ENCODE data around the gene SHC2.
"Not testable (repeated sequence)": the region's sequence is repeated elsewhere in the genome, so short reads cannot be mapped to it uniquely, and the experiment has no call there.

The SHC2 gene

GRCh38 chr19:422213-422916, 38.5 kb downstream of the SHC2 start:
- DNase-seq, result no peak

- no peak for DNase-seq
Observed at GRCh38 chr19:419721-420515, 40.9 kb downstream of the SHC2 start.

GRCh38 chr19:418761-419671, 41.8 kb downstream of the SHC2 start:
- DNase-seq, result peak; percentile 3

GRCh38 chr19:416416-416815, 44.4 kb downstream of the SHC2 start:
- no peak for DNase-seq

GRCh38 chr19:415292-415691, 45.5 kb downstream of the SHC2 start:
- DNase-seq, result no peak

GRCh38 chr19:413756-414420, 46.9 kb downstream of the SHC2 start:
- DNase-seq, result no peak

GRCh38 chr19:412356-413355, 48.2 kb downstream of the SHC2 start:
- DNase-seq, result no peak

GRCh38 chr19:411723-412355, 49.0 kb downstream of the SHC2 start:
- DNase-seq, result no peak

- DNase-seq, result not testable (repeated sequence)
Observed at GRCh38 chr19:411121-411722, 49.6 kb downstream of the SHC2 start.

GRCh38 chr19:410243-410781, 50.5 kb downstream of the SHC2 start:
- DNase-seq, result no peak

GRCh38 chr19:409516-410242, 51.2 kb downstream of the SHC2 start:
- peak; percentile 15 for DNase-seq

GRCh38 chr19:408902-409515, 51.8 kb downstream of the SHC2 start, which contains the start of gene C2CD4C:
TSS of gene C2CD4C (minus strand) at chr19:409147. CDS start at chr19:408361, 786 bp downstream.
- DNase-seq, result no peak

- no peak for DNase-seq
Observed at GRCh38 chr19:408441-408901, 52.4 kb downstream of the SHC2 start.

GRCh38 chr19:407511-408440, 53.1 kb downstream of the SHC2 start:
- DNase-seq, result no peak

- DNase-seq, result no peak
Observed at GRCh38 chr19:406971-407510, 53.8 kb downstream of the SHC2 start.

GRCh38 chr19:406135-406781, 54.6 kb downstream of the SHC2 start:
- DNase-seq, result no peak
